OCI-LY3 (cell line): Measurements from ENCODE around the gene TBXT.
"Not testable (repeated sequence)": the region's sequence is repeated elsewhere in the genome, so short reads cannot be mapped to it uniquely, and the experiment has no call there.

Source experiments
- H2AFZ ChIP-seq: fragments of 200-600, 300-600 bp; shearing (Covaris generic); 2 replicates; pipeline ENCODE4 v1.6.0; 2014; ENCODE audit warnings: antibody characterized with exemption, low read depth, low read length
- H3K27ac ChIP-seq: fragments of 200-600, 300-600 bp; sonication (generic); 2 replicates; pipeline ENCODE4 v1.5.1; 2014; ENCODE audit warnings: mild to moderate bottlenecking, low read length, moderate library complexity, mixed read lengths
- H3K27me3 ChIP-seq: fragments of 200-600, 300-600 bp; sonication (generic); 2 replicates; pipeline ENCODE4 v1.6.1; 2014; ENCODE audit warnings: low read depth, low read length, mixed read lengths
- H3K36me3 ChIP-seq: fragments of 200-600, 300-600 bp; sonication (generic); replicated peaks from 2 replicates; pipeline ENCODE3; 2014; ENCODE audit warnings: low read depth, low read length, mixed read lengths
- H3K4me1 ChIP-seq: fragments of 300-600, 200-600 bp; sonication (generic); 2 replicates; pipeline ENCODE4 v1.6.1; 2014; ENCODE audit warnings: low read length, mixed read lengths
- H3K4me2 ChIP-seq: fragments of 200-600, 300-600 bp; sonication (generic); 2 replicates; pipeline ENCODE4 v1.6.1; 2014; ENCODE audit warnings: low read length, mixed read lengths
- H3K4me3 ChIP-seq: fragments of 300-600, 200-600 bp; sonication (generic); 2 replicates; pipeline ENCODE4 v1.5.1; 2014; ENCODE audit warnings: antibody characterized with exemption, mild to moderate bottlenecking, low read length, moderate library complexity
- H3K79me2 ChIP-seq: fragments of 300-600, 200-600 bp; shearing (Covaris generic); 2 replicates; pipeline ENCODE4 v1.6.1; 2014; ENCODE audit warnings: mild to moderate bottlenecking, low read length, mixed read lengths
- H3K9ac ChIP-seq: fragments of 300-600, 200-600 bp; shearing (Covaris generic); 2 replicates; pipeline ENCODE4 v1.6.0; 2014; ENCODE audit warnings: mild to moderate bottlenecking, low read length, moderate library complexity
- H3K9me3 ChIP-seq: fragments of 200-600, 300-600 bp; shearing (Covaris generic); 2 replicates; pipeline ENCODE4 v1.6.1; 2014; ENCODE audit warnings: low read length, mixed read lengths; ENCODE audit not compliant: insufficient read depth
- H4K20me1 ChIP-seq: fragments of 200-600, 300-600 bp; sonication (generic); 2 replicates; pipeline ENCODE4 v1.6.1; 2016; ENCODE audit warnings: low read length, mixed read lengths; ENCODE audit not compliant: insufficient read depth
- EZH2phosphoT487 ChIP-seq: fragments of 200-600 bp; shearing (Covaris generic); IDR thresholded peaks from 2 replicates; pipeline ENCODE4 v1.6.1; 2018; ENCODE audit warnings: antibody characterized with exemption, mixed run types, low read depth
- TF ChIP-seq, protein P1 (sequence below): fragments of 200-600, 300-600 bp; sonication (generic); IDR thresholded peaks from 2 replicates; pipeline ENCODE4 v1.5.1; 2014; ENCODE audit warnings: antibody characterized with exemption, low read length, low read depth

The TBXT gene

DNA sequence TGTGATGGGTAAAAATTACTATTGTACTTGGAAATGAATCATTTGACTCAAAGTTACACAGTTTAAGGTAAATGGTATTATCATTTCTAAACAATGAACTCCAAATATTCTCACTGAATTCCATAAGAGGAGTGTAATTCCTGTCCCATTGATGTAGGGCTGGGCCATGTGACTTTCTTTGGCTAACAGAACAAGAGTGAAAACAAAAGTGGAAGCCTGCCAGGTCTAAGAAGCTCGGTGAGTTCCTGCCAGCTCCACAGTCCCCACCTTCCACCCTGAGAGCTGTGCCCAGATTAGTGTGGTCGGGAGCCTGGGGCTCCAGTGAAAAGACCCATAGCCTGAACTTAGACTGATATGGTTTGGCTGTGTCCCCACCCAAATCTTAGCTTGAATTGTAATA, 24.6 kb downstream of the TBXT start:
- H3K27ac ChIP-seq = no peak overlapping the region
- H3K4me3 ChIP-seq = no peak overlapping the region
- H4K20me1 ChIP-seq = no peaks in the 10 kb centered on the region
- no peaks in the 10 kb centered on the region for H3K4me1 ChIP-seq
- no peaks in the 10 kb centered on the region for H3K27me3 ChIP-seq
- no peaks in the 10 kb centered on the region for H3K79me2 ChIP-seq
- TF ChIP-seq EZH2phosphoT487 = no peak
- TF ChIP-seq, protein P1, sequence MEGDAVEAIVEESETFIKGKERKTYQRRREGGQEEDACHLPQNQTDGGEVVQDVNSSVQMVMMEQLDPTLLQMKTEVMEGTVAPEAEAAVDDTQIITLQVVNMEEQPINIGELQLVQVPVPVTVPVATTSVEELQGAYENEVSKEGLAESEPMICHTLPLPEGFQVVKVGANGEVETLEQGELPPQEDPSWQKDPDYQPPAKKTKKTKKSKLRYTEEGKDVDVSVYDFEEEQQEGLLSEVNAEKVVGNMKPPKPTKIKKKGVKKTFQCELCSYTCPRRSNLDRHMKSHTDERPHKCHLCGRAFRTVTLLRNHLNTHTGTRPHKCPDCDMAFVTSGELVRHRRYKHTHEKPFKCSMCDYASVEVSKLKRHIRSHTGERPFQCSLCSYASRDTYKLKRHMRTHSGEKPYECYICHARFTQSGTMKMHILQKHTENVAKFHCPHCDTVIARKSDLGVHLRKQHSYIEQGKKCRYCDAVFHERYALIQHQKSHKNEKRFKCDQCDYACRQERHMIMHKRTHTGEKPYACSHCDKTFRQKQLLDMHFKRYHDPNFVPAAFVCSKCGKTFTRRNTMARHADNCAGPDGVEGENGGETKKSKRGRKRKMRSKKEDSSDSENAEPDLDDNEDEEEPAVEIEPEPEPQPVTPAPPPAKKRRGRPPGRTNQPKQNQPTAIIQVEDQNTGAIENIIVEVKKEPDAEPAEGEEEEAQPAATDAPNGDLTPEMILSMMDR = no peak
- H3K36me3 ChIP-seq = no peaks in the 10 kb centered on the region
- no peaks in the 10 kb centered on the region for H3K9me3 ChIP-seq
- H3K9ac ChIP-seq = no peak overlapping the region
- H2AFZ ChIP-seq = no peak overlapping the region
- H3K4me2 ChIP-seq = no peak overlapping the region

DNA sequence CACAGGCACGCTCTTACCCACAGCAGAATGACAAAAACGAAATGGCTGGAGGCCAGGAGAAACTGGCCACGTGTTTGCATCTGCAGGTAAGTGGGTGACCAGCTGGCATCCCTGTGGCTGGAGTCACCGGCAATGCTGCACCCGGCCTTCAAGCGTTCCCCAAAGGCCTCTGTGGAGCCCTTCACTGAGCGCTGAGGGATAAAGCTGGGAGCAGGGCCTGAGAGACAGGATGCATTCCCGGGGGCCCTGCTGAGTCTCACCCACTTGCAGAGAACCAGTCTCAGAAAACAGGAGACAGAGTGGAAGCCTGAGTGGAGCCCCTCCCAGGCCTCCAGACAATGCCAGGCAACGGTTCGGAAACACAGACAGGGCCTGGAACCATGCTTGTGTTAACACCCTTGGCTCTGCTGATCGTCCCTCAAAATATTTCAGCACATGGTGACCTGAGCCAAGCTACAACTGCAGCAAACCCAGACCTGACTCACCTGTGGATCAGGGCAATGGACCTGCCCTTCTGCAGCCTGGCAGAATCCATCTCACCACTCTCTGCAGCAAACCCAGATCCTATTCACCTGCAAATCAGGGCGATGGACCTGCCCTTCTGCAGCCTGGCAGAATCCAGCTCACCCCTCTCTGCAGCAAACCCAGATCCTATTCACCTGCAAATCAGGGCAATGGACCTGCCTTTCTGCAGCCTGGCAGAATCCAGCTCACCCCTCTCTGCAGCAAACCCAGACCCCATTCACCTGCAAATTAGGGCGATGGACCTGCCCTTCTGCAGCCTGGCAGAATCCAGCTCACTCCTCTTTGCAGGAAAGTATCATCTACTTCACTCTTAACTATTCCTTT, 39.8 kb downstream of the TBXT start:
- H3K79me2 ChIP-seq = no peaks in the 10 kb centered on the region
- no peak overlapping the region for H3K4me3 ChIP-seq
- H3K27me3 ChIP-seq = no peaks in the 10 kb centered on the region
- H3K36me3 ChIP-seq = no peaks in the 10 kb centered on the region
- no peak overlapping the region for H3K4me2 ChIP-seq
- no peak overlapping the region for H3K9ac ChIP-seq
- no peaks in the 10 kb centered on the region for H3K9me3 ChIP-seq
- TF ChIP-seq, protein P1 = no peak
- TF ChIP-seq EZH2phosphoT487 = no peak
- H3K4me1 ChIP-seq = no peaks in the 10 kb centered on the region
- H4K20me1 ChIP-seq = no peaks in the 10 kb centered on the region
- no peak overlapping the region for H2AFZ ChIP-seq
- H3K27ac ChIP-seq = no peak overlapping the region

DNA sequence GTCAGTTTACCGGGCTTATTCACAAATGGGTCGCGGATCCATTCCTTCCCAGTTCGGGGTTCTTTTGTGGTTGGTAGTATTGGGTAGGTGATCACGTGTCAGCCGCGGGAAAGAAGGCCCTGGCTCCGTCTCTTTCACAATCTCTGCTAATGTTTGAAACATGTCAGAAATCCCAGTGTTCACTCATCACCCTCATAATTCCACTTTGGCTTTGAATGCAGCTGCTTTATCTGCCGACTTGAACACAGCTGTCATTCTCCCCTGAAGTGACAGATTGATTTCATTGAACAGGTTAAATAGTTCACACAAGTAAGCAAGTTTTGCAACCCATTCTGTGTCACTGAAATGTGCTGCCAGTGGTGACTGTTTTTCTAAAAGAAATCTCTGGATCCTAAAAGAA, 44.5 kb downstream of the TBXT start:
- not testable (repeated sequence) for H3K27me3 ChIP-seq, H3K4me3 ChIP-seq, H3K9ac ChIP-seq, H3K27ac ChIP-seq, H3K9me3 ChIP-seq, H3K4me1 ChIP-seq, H2AFZ ChIP-seq, H3K79me2 ChIP-seq, H4K20me1 ChIP-seq, H3K4me2 ChIP-seq, H3K36me3 ChIP-seq

DNA sequence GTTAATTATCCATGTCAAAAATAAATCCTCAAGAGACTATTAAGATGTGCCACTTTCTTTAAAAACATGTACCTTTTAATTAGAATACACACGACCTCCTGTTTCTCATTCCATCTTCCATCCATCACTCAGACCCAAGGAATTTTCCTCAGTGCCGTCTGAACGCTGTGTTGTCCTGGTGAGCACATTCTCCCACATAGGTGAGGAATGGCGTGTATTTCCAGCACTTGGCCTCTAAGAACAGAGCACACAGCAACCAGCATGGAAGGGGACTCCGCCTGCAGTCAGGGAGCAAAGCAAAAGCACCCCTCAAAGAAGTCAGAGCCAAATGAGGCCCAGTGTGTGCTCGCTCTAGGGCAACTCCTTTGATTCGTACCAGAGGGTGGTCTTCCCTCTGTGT, 45.9 kb downstream of the TBXT start:
- Histone ChIP-seq H3K36me3 (no peaks in the 10 kb centered on the region), H3K27me3 (no peaks in the 10 kb centered on the region), H3K4me1 (no peaks in the 10 kb centered on the region), H2AFZ (no peak overlapping the region), H4K20me1 (no peaks in the 10 kb centered on the region), H3K79me2 (no peaks in the 10 kb centered on the region), H3K4me2 (no peak overlapping the region), H3K9ac (no peak overlapping the region), H3K4me3 (no peak overlapping the region), H3K9me3 (no peaks in the 10 kb centered on the region), H3K27ac (no peak overlapping the region)
- TF ChIP-seq EZH2phosphoT487 = no peak
- TF ChIP-seq, protein P1 = no peak
